Esophagus muscularis mucosa (tissue), 4 donors: ENCODE results near the gene CFAP157. TPM values are rescaled to one million over a fixed set of nuclear protein-coding genes. Genes with fewer than 3 reads are reported as not detected.

Experiments used
- DNase-seq: peaks from one replicate; pipeline ENCODE4 v3.0.0-alpha.2; 2017; ENCODE audit errors: extremely low spot score
- H3K27ac ChIP-seq, 4 donors: fragments of 200-600 bp; sonication (generic); replicated peaks in 1 of 4; 1 replicate in 3 of 4; 2 replicates in 1 of 4; pipeline ENCODE4 v1.5.1; 2016 to 2019; ENCODE audit warnings: mild to moderate bottlenecking in 1 of 4
- H3K27me3 ChIP-seq, 4 donors: fragments of 200-600 bp; sonication (generic); one replicate each; pipeline versions ENCODE4 v1.5.1 to v1.6.0; 2016 to 2019
- H3K36me3 ChIP-seq, 4 donors: fragments of 200-600 bp; sonication (generic); one replicate each; pipeline ENCODE4 v1.5.1; 2016 to 2019
- H3K4me1 ChIP-seq, 4 donors: fragments of 200-600 bp; sonication (generic); one replicate each; pipeline ENCODE4 v1.5.1; 2016 to 2019
- H3K4me3 ChIP-seq, 4 donors: fragments of 200-600 bp; sonication (generic); 1 replicate in 2 of 4; 2 replicates in 2 of 4; pipeline ENCODE4 v1.5.1; 2016 to 2019; ENCODE audit warnings: mild to moderate bottlenecking in 4 of 4, moderate library complexity in 1 of 4
- H3K9me3 ChIP-seq, 4 donors: fragments of 200-600 bp; sonication (generic); 1 replicate in 3 of 4; 2 replicates in 1 of 4; pipeline ENCODE4 v1.5.1; 2016 to 2019
- CTCF ChIP-seq, 3 experiments: fragments of 200-600 bp in 2 of 3; fragments of 450-650 bp in 1 of 3; sonication (generic) in 2 of 3; IDR thresholded peaks; one replicate each; pipeline ENCODE4 v1.5.1; 2017 to 2019; ENCODE audit warnings: antibody characterized with exemption in 3 of 3, mild to moderate bottlenecking in 2 of 3, moderate library complexity in 1 of 3
- EP300 ChIP-seq: sonication (generic); formaldehyde crosslinking; IDR thresholded peaks from one replicate; pipeline ENCODE4 v1.6.1; 2017; ENCODE audit warnings: antibody characterized with exemption
- POLR2A ChIP-seq: fragments of 450-650 bp; IDR thresholded peaks from one replicate; pipeline ENCODE4 v1.6.1; 2017; ENCODE audit warnings: antibody characterized with exemption, moderate library complexity, mild to moderate bottlenecking, low read depth
- POLR2AphosphoS5 ChIP-seq, 2 donors: sonication (generic); formaldehyde crosslinking; IDR thresholded peaks; one replicate each; pipeline ENCODE4 v1.6.1; 2017; ENCODE audit warnings: antibody characterized with exemption in 2 of 2
- WGBS: methylation state at CpG from one replicate; pipeline ENCODE4 v1.1.5; 2018; 5-methylcytosine and 5-hydroxymethylcytosine counted together
- intact Hi-C: fragments of 100-400 bp; cut with DNase I; formaldehyde crosslinking; loops from one replicate; pipeline ENCODE4 v1.15.1; 2023
- total RNA-seq, 4 donors: library from RNA; depleted of rRNA; stranded (reverse); fragments of >200 nt; gene quantifications; one replicate each; pipeline versions ENCODE4 v1.1.0 to v1.2.1, GENCODE V29; 2016

The CFAP157 gene
- total RNA-seq, 4 donors from 2014 or later: 0.26 to 0.42 TPM; not detected in 2

GRCh38 chr9:127689329-127690000 lies 17.3 kb upstream of the CFAP157 start:
- no peaks in the 10 kb centered on the region for H3K4me1 ChIP-seq
- H3K4me3 ChIP-seq: no peak overlapping the region
- H3K27me3 ChIP-seq: no peaks in the 10 kb centered on the region
- no peak for DNase-seq
- H3K27ac ChIP-seq: no peak overlapping the region
- 90% methylated on average over 13 of the region's 13 CpGs for WGBS
- H3K9me3 ChIP-seq: no peaks in the 10 kb centered on the region
- TF ChIP-seq POLR2AphosphoS5 (IDR thresholded peaks at IDR 0.05) (no peak), POLR2A (no peak), CTCF (IDR thresholded peaks at IDR 0.05) (no peak), EP300 (no peak)
- intact Hi-C loops: no loop called here
- peaks cover 17 to 97% (median 61%) of the 10 kb centered on the region in 4 donors for H3K36me3 ChIP-seq

GRCh38 chr9:127690735-127691134 lies 16.1 kb upstream of the CFAP157 start:
- TF ChIP-seq POLR2AphosphoS5 (IDR thresholded peaks at IDR 0.05) (no peak), POLR2A (no peak), EP300 (no peak), CTCF (IDR thresholded peaks at IDR 0.05) (no peak)
- H3K36me3 ChIP-seq: peaks cover 13 to 88% (median 53%) of the 10 kb centered on the region in 4 donors
- H3K27me3 ChIP-seq: no peaks in the 10 kb centered on the region
- intact Hi-C loops: no loop called here
- H3K9me3 ChIP-seq: no peaks in the 10 kb centered on the region
- no peak overlapping the region for H3K4me3 ChIP-seq
- WGBS: 94% methylated on average over 10 of the region's 10 CpGs
- no peak overlapping the region for H3K27ac ChIP-seq
- no peaks in the 10 kb centered on the region for H3K4me1 ChIP-seq
- no peak for DNase-seq

GRCh38 chr9:127692071-127692470 lies 14.7 kb upstream of the CFAP157 start:
- no peak for TF ChIP-seq CTCF (IDR thresholded peaks at IDR 0.05)
- no peak for TF ChIP-seq POLR2A
- no peak for TF ChIP-seq POLR2AphosphoS5 (IDR thresholded peaks at IDR 0.05)
- no peak for TF ChIP-seq EP300
- intact Hi-C loops: no loop called here
- no peaks in the 10 kb centered on the region for H3K9me3 ChIP-seq
- H3K36me3 ChIP-seq: peaks cover 13 to 74% (median 47%) of the 10 kb centered on the region in 4 donors
- 88% methylated on average over 20 of the region's 20 CpGs for WGBS
- H3K27ac ChIP-seq: no peak overlapping the region
- DNase-seq: no peak
- no peaks in the 10 kb centered on the region for H3K4me1 ChIP-seq
- H3K4me3 ChIP-seq: no peak overlapping the region
- H3K27me3 ChIP-seq: no peaks in the 10 kb centered on the region

- no peak overlapping the region for H3K4me3 ChIP-seq
- H3K9me3 ChIP-seq: no peaks in the 10 kb centered on the region
- intact Hi-C loops: no loop called here
- DNase-seq: no peak
- 88% methylated on average over 7 of the region's 10 CpGs for WGBS
- H3K36me3 ChIP-seq: peaks cover 13 to 64% (median 39%) of the 10 kb centered on the region in 4 donors
- no peaks in the 10 kb centered on the region for H3K4me1 ChIP-seq
- TF ChIP-seq CTCF (IDR thresholded peaks at IDR 0.05) (no peak), EP300 (no peak), POLR2AphosphoS5 (IDR thresholded peaks at IDR 0.05) (no peak), POLR2A (no peak)
- no peaks in the 10 kb centered on the region for H3K27me3 ChIP-seq
- no peak overlapping the region for H3K27ac ChIP-seq
Observed at GRCh38 chr9:127693143-127693542, 13.6 kb upstream of the CFAP157 start.

GRCh38 chr9:127693697-127694096 lies 13.1 kb upstream of the CFAP157 start:
- Histone ChIP-seq H3K27ac (no peak overlapping the region), H3K27me3 (no peaks in the 10 kb centered on the region), H3K9me3 (no peaks in the 10 kb centered on the region), H3K4me1 (peaks cover 0 to 1% (median under 1%) of the 10 kb centered on the region in 4 donors), H3K36me3 (peaks cover 13 to 58% (median 35%) of the 10 kb centered on the region in 4 donors), H3K4me3 (no peak overlapping the region)
- intact Hi-C loops: no loop called here
- 89% methylated on average over 4 of the region's 4 CpGs for WGBS
- TF ChIP-seq POLR2A (no peak), EP300 (no peak), CTCF (IDR thresholded peaks at IDR 0.05) (no peak), POLR2AphosphoS5 (IDR thresholded peaks at IDR 0.05) (no peak)
- DNase-seq: no peak
